Activated CD8-positive, alpha-beta memory T cell treated with anti-CD3 and anti-CD28 coated beads for 36 hours (primary cell): Measurements from ENCODE around the gene OR8B8. TPM values are rescaled to one million over a fixed set of nuclear protein-coding genes. Genes with fewer than 3 reads are reported as not detected.
"Not testable (repeated sequence)": the region's sequence is repeated elsewhere in the genome, so short reads cannot be mapped to it uniquely, and the experiment has no call there.

Source experiments
- CTCF ChIA-PET: fragments of 350-600 bp; sonication (Branson Sonifier 250); formaldehyde crosslinking; loops from one replicate; lab custom pipeline; 2021; ENCODE audit warnings: antibody characterized with exemption; lab: Charles Lee
- POLR2A ChIA-PET: fragments of 350-600 bp; sonication (Branson Sonifier 250); formaldehyde crosslinking; loops from one replicate; lab custom pipeline; 2021; ENCODE audit warnings: antibody characterized with exemption; lab: Charles Lee
- total RNA-seq, 2 experiments: library from RNA; stranded (reverse); gene quantifications; one replicate each; pipeline ENCODE4 v1.2.3, GENCODE V29; 2021

Gene OR8B8, protein sequence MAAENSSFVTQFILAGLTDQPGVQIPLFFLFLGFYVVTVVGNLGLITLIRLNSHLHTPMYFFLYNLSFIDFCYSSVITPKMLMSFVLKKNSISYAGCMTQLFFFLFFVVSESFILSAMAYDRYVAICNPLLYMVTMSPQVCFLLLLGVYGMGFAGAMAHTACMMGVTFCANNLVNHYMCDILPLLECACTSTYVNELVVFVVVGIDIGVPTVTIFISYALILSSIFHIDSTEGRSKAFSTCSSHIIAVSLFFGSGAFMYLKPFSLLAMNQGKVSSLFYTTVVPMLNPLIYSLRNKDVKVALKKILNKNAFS
- total RNA-seq, result not detected

GRCh38 chr11:124445646-124446150 is at the start of gene OR8B8:
TSS of gene OR8B8 (minus strand) at chr11:124445696. CDS start at chr11:124441085, 4,611 bp downstream.
- ChIA-PET POLR2A (no interaction called here), CTCF (no interaction called here)

DNA sequence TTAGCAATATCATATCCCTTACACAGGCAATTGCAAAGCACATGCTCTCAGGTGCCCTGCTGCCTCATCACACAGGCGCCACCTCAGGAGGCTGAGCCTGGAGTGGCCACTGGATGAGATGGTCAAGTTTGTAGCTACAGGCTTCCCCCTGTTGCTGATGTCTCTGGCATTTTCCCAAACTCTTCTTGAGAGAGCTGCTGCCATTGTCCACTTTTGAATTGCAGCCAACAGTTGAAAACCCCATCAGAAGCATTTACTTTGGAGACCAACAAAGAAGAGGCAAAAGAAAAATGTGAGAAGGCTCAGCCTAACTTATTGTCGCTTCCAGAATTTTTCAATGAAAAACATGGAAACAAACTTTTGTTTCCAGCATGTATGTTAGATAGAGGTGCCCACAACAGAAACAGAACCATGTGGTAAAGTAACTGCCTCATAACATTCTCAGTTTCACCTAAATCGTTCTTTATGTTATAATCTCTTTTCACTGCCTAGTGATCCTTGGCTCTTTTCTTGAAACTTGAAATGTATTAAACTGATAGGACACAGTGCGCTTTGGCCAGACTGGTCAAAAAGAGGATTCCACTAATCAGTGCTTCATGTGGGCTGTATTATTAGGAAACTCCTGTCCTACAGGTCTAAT is 47.6 kb upstream of the OR8B8 start:
- CTCF ChIA-PET, result no interaction called here

GRCh38 chr11:124483422-124483821 is 37.9 kb upstream of the OR8B8 start:
- CTCF ChIA-PET, result no interaction called here

More for the DNA sequence above, 47.6 kb upstream of the OR8B8 start:
- POLR2A ChIA-PET, result no interaction called here

DNA sequence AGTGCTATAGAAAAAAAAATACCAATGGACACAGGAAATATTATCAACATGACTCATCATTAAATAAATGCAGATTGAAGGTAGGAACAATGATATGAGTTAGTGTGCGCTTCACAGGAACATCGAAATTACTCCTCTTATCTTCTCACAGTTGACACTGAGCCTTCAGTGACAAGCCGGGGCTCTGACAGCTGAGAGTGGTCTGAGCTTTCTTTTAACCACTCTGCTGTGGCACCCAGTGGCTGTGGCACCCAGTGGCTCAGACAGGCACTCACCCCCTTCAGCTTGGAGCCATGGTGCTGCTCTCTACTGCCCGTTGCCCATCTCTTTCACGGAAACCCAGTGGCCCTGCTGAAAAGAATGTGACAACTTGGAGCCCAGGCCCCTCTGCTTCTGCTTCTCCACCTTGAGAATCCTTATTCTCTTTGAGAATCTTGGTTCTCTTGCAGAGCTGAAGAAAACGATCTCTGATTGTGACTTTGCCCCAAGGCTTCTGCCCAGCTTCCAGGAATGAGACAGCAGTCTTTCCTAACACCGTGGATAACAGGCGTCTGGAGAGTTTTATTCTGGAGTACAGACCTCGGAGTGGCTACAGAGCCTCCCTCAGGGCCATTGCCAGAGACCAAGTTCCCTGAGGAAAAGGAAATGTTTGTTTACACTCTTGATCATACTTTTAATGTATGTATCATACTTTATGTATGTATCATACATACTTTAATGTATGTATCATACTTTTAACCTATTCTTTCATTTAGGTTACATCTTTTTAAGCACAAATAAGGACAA is 37.1 kb upstream of the OR8B8 start:
- CTCF ChIA-PET, result no interaction called here
- POLR2A ChIA-PET, result no interaction called here

More at GRCh38 chr11:124483422-124483821, 37.9 kb upstream of the OR8B8 start:
- POLR2A ChIA-PET, result no interaction called here

- ChIA-PET CTCF (no interaction called here), POLR2A (no interaction called here)
Observed at GRCh38 chr11:124481365-124482323, 36.1 kb upstream of the OR8B8 start.

GRCh38 chr11:124479561-124479960 is 34.1 kb upstream of the OR8B8 start:
- CTCF ChIA-PET, result no interaction called here
- POLR2A ChIA-PET, result no interaction called here

DNA sequence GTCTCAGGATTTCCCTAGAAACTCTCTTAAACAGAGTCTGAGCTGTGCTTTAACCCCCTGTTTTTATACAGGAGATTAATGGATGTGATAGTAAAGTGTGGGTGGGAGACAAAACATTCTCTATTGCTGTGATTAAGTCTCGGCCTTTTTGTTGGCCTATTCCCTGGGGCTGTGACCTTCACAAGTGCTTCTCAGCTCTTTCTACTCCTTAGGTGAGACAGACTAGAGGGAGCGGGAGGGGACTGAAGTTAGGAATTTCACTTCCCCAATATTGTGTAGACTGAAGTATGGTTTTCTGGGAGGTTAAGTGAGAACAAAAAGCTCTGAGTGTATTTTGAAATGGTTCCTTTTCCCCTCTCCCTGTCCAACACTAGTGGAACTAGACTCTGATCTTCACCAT is 29.8 kb upstream of the OR8B8 start:
- ChIA-PET CTCF (no interaction called here), POLR2A (no interaction called here)

DNA sequence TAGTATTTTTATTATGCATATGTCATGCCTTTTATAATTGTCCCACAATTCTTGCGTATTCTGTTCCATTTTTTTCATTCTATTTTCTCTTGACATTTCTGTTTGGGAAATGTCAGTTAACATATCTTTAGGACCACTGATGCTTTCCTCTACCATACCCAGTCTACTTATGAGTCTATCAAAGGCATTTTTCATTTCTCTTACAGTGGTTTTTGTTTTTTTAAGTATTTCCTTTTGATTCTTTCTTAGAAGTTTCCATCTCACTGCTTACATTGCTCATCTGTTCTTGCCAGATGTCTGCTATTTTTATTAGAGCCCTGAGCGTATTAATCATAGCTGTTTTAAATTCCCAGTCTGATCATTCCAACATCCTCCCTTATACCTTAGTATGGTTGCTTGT is 29.3 kb upstream of the OR8B8 start:
- ChIA-PET CTCF (no interaction called here), POLR2A (no interaction called here)

GRCh38 chr11:124474079-124474478 is 28.6 kb upstream of the OR8B8 start:
- ChIA-PET CTCF (no interaction called here), POLR2A (no interaction called here)

DNA sequence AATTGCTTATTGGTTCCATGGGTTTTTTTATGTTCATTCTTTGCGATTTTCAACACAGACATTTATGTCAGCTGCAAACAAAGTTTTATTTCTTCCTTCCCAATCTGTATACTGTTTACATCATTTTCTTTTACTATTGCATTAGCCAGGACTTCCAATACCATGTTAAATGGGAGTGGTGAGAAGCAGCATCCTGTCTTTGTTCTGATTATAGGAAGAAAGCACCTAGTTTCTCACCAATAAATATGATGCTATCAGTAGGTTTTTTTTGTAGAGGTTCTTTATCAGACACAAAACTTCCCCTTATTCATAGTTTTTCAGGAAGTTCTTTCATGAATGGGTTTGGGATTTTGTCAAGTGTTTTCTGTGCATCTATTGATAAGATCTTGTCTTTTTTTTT is 28.0 kb upstream of the OR8B8 start:
- ChIA-PET CTCF (no interaction called here), POLR2A (no interaction called here)

GRCh38 chr11:124470561-124471227 is 25.2 kb upstream of the OR8B8 start:
- ChIA-PET POLR2A (no interaction called here), CTCF (no interaction called here)

DNA sequence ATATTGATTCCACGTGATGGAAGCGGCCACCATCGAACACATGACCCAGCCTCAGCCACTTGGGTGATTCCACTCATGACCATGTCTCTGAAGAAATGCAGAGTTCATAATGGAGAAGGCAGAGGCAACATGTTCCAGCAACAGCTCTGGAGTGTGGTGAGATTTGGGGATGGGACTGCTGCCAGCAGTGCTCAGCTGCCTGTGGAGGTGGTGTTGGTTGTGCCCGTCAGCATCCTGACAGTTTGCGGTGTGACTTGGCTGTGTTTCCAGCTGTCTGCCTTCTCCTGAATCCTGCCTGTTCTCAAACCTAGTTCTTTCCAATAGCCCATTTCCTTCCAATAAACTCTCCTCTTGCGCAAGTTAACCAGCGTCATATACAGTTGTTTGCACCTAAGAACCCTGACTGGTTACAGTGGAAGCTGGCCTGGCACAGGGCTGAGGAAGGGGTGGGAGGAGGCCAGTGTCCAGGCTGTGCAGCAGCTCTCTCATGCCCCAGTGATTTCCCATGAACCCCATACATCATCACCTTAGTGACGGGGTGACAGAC is 22.0 kb upstream of the OR8B8 start:
- ChIA-PET CTCF (no interaction called here), POLR2A (no interaction called here)

DNA sequence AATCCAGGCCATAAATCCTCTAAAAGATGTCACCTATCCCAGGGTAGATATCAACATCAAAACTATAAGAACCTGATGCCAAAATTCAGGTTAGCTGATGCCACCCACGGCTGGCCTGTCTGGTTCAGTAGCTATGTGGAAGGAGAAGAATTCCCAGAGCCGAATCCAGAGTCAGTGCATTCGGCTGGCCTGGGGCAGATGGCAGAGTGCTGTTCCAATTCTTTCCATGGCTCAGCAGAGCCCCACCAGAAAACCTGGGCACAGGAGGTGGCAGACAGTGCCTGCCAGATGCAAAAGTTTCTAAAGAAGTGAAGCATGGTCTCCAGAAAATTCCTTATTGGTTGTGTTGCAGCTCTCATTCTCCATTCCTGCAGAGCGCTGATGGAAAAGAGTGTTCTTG is 19.9 kb upstream of the OR8B8 start:
- ChIA-PET CTCF (no interaction called here), POLR2A (no interaction called here)

GRCh38 chr11:124463990-124464389 is 18.5 kb upstream of the OR8B8 start:
- CTCF ChIA-PET, result no interaction called here
- POLR2A ChIA-PET, result no interaction called here

DNA sequence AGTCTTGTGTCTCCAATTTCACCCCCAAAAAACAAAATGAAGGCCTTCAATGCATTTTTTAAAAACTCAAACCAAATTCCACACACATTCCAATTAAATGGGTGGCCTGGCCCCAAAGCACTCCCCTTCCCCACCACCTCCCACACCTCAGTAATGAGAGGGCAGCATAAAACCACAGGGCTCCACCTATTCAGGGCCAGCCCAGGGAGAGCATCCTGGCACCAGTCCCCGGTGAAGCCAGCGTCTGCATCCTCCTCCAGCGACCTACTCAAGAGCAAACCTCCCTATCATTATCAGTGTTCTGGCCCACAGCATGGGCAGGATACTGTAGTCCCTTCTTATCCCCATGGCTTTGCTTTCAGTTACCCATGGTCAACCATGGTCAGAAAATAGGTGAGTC is 17.8 kb upstream of the OR8B8 start:
- POLR2A ChIA-PET, result no interaction called here
- CTCF ChIA-PET, result no interaction called here

DNA sequence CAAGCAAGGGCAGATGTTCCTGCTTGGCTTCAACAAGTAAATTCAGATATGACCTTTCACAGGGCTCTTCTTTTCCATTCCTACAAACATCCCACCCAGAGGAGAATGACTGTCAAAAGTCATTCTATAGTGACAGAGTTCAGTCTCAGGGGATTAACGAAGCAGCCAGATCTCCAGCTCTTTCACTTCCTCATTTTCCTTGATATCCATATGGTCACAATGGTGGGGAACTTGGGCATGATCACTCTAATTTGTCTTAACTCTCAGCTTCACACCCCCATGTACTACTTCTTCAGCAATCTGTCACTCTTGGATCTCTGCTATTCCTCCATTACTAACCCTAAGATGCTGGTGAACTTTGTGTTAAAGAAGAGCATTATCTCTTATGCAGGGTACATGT is 15.0 kb upstream of the OR8B8 start:
- ChIA-PET POLR2A (no interaction called here), CTCF (no interaction called here)

- POLR2A ChIA-PET, CTCF ChIA-PET: not testable (repeated sequence)
Observed at GRCh38 chr11:124459379-124459778, 13.9 kb upstream of the OR8B8 start.

GRCh38 chr11:124454552-124454951 is 9.1 kb upstream of the OR8B8 start:
- POLR2A ChIA-PET, result no interaction called here
- CTCF ChIA-PET, result no interaction called here

DNA sequence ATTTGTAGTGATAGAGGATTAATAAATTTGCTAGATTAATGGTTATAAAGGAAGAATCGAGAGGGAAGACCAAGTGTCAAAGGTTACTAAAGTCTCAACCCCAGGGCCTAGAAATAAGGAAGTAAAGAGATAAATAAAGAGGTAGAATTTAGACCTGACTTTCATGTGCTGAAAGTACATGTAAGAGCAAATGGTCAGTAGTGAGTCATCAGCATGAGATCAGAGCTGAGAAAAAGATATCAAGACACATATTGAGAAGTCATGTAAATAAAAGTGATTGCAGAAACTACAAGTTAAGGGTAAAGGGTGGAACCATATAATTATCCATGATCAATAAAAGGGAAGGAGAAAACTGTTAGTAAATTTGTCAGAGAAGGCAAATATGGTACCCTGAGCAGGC is 1.4 kb upstream of the OR8B8 start:
- ChIA-PET CTCF (no interaction called here), POLR2A (no interaction called here)
